Fibroblast of peridontal ligament (primary cell): Measurements from ENCODE around the gene COPS7B.
"Not testable (repeated sequence)": the region's sequence is repeated elsewhere in the genome, so short reads cannot be mapped to it uniquely, and the experiment has no call there.

Experiments
- DNase-seq: peaks from one replicate; pipeline ENCODE4 v3.0.0-alpha.2; 2010; ENCODE audit errors: extremely low read depth

Gene COPS7B

DNA sequence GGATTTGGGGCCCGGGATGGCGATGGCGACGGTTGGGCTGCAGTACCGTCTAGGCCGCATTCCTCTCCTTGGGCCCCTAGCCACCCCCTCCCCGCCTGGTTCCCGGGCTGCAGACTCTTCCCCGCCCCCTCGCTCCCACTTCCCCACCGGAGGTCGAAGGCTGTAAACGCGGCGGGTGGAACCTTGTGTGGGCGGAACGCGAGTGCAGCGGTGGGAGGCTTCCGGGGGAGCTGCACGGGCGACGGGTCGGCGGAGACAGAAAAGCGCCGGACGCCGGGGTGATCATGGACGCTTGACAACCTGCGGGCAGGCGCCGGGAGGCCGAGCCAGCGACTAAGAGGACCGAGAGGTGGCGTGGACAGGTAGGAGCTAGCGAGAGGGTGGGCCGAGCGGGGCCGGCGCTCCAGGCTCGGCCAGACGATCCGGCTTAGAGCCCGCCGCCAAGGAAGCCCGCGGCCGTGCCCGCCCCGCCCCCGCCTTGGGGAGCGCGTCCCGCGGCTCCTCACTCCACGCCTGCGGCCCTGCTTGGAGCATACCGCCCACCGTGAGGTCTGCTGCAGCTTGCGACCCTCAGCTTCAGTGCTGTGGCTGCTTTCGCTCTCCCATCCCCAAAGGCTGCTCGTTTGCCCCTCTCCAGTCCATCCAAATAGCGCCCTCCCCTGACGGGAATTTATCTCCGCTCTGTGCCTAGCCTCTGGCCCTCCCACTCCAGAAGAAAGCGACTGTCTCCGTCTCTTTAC is at the start of gene COPS7B:
COPS7B (plus strand) TSS at position 269 of the 740 bp plus-strand sequence. CDS start 2,126 bp downstream, outside the sequence.
- DNase-seq: peak; percentile 73

DNA sequence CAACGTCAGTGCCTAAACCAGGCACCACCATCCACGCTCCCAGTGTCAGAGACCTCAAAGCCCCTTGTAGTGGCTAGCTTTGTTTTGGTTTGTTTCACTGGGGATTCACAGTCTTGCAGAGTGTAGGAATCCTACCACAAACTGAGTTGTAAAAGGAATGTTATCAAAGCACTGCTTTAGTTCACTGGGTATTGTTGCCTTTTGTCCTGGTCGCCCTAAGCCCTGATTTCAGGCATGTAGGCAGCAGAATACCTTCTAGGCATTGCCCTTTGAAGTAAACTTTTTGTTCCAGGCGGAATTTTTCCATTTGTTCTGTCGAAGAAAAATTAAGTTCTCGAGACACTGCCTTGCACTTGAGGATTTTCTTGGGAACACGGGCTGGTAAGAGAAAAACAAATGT is 48.5 kb upstream of the COPS7B start:
- no peak for DNase-seq

DNA sequence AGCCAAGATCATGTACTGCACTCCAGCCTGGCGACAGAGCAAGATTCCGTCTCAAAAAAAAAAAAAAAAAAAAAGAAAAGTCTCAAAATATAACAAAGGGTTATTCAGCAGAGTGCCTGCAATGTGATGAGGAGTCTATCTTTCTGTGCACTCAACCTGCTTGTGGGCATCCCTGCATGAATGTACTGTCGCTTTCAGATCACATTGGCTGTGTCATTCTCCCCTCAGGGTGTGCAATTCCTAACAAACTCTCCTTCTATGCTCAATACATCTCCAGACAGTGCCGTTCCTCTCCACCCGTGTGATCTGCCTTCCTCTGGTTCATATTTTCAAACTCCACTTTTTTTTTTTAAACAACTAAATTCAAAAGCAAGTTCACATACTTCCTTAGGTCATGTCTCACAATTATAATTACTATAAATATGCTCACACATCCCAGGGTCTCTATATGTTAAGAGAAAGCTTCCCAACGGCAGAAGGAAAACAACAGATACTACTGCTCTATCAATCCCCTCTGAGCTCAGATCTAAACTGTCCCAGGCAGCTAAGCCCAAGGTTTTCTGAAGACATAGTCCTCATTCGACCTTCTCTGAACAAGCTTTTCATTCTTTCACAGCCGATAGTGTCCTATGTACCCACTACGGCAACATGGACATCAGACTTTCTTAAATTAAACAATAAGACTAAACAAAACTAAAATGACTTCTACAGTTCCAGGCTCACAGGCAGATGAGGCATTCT is 42.7 kb upstream of the COPS7B start:
- no peak for DNase-seq

DNA sequence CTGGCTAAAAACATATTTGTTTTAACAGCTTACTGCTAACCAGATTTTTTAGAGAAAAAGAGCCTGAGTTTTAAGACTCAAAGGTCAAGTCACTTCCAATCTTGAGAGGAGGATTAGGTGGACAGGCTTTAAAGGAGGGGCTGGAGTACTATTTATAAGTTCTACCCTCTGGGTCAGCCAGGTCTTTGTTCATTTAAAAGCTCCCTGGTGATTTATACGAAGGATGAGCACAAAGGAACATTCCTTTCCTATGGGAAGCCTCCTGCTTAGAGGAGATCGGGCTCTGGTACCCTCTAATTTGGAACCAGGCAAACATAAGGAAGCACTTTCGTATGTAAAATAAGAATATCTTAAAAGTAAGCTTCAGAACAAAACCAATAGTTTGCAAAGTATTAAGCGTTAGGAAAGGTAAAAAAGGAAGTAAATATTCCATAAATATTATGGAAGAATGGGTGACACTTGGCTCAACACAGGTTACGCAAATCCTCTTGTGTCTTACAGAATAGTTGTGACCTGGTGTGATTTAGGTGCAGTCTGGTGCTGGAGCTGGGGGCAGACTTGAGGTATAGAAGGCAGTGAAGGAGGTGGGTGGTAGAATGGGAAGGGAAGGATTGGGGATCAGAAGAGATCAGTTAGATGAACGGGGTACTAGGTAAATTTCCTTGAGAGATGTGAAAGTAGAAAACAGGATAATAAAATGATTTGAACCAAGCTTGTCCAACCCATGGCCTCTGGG is 40.8 kb upstream of the COPS7B start:
- DNase-seq: no peak

GRCh38 chr2:231748153-231748896 is 37.9 kb upstream of the COPS7B start:
- DNase-seq: not testable (repeated sequence)

- DNase-seq: not testable (repeated sequence)
Measured at GRCh38 chr2:231749016-231749415, 37.2 kb upstream of the COPS7B start.

DNA sequence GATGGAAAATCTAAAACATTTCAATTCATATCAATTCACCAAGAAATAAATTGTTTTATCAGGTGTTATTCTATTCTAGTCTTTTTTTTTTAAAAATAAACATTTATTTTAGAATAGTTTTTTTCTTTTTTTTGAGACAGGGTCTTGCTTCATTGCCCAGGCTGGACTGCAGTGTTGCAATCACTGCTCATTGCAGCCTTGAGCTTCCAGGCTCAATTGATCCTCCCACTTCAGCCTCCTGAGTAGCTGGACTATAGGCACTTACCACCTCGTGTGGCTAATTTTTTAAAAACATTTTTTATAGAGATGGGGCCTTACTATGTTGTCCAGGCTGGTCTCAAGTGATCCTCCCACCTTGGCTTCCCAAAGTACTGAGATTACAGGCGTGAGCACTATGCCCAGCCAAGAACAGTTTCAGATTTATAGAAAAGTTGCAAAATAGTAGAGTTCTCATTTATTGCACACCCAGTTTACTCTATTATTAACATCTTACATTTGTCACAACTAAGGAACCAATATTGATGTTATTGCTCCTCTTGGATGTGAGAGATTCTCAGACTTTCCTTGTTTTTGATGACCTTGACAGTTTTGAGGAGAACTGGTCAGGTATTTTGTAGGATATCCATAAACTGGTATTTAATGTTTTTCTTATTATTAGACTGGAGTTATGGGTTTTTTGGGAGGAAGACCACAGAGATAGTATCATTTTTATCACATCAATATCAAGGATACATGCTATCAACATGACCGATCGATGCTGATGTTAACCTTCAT is 35.0 kb upstream of the COPS7B start:
- DNase-seq: no peak

GRCh38 chr2:231752061-231752460 is 34.2 kb upstream of the COPS7B start:
- no peak for DNase-seq

GRCh38 chr2:231761735-231762134 is 24.5 kb upstream of the COPS7B start:
- DNase-seq: no peak

- DNase-seq: no peak
Measured at GRCh38 chr2:231764124-231764523, 22.1 kb upstream of the COPS7B start.

GRCh38 chr2:231764760-231765159 is 21.5 kb upstream of the COPS7B start:
- DNase-seq: no peak

- DNase-seq: no peak
Measured at GRCh38 chr2:231765496-231765929, 20.7 kb upstream of the COPS7B start.

DNA sequence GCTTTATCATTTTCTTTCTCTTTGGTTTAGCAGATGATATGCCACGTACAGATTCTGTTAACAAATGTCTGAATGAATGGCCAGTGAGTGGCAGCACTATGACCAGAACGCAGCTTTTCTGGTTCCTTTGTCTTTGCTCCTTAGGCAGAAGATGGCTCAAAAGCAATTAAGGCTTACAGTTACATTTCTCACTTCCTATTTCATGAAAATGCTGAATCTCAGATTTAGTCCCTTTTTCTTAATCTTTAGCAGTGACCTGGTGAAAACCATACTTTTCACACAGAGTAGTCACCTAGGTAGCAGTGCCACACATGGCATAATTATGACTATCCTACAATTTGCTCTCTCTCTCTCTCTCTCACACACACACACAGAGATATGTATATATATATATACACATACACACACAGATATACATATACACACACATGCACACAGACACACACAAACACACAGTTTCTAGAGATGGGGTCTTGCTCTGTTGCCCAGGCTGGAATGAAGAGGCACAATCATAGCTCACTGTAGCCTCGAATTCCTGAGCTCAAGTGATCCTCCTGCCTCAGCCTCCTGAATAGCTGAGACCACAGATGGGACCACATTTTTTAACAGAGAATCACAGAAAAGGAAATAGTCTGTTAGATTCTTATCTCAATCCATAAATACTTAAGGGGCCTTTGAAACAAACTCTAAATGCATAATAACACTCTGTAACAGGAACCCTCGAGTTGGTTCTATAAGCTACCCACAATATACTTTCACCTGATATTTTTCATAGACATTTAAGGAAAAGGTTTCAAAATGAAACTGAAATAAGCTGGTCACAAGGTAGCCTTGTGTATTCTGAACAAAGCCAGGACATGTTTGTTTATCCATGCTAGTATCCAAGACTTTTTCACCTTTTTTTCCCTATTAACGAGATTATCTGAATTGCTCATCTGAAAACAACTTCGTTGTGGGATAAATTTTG is 16.8 kb upstream of the COPS7B start:
- DNase-seq: no peak

- DNase-seq: peak; percentile 13
Measured at GRCh38 chr2:231780123-231780908, 5.9 kb upstream of the COPS7B start.

GRCh38 chr2:231780909-231781797 is 5.1 kb upstream of the COPS7B start, which contains the start of gene PDE6D:
Gene PDE6D (minus strand): TSS chr2:231781282. CDS start chr2:231781114, 168 bp downstream.
- DNase-seq: peak; percentile 99

DNA sequence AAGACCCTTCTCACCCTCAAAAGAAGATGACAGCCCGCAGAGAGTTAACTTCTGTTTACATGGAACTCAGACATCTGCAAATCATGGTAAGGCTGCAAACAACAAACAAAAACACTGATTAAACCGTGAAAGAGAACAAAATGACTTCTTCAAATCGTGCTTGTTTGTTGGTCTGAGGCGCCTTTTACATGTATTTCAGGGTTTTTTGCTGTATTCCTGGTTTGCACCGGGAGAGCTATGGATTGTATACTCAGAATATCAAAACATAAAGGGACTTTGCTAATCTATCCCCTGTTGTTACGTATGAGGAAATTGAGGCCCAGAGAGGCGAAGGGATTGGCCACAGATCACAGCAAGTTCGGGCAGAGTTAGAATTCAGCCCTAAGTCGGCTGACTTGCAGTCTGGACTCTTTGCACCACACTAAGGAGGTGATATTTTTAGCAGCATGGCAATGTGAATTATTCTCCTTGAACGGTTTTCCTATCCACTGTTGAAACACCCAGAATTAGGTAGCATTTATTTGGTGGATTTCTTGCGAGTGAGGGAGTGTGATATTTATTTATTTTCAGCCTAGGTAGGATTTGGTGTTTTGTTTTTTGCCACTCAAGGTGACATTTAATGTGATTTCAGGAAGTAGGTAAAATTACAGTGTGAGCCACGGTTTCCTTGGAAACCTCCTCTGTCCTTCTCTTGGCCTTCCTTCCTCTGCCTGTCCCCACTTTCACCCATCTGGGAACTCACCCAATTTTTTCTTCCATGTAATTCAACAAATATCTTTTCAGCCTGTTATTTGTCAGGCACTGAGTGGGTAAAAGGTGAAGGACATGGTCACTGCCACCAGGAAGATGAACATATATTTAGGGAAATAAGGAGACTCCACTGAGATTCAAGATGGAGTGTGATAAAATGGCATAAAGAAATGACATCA is 4.2 kb upstream of the COPS7B start:
- DNase-seq: peak; percentile 53

DNA sequence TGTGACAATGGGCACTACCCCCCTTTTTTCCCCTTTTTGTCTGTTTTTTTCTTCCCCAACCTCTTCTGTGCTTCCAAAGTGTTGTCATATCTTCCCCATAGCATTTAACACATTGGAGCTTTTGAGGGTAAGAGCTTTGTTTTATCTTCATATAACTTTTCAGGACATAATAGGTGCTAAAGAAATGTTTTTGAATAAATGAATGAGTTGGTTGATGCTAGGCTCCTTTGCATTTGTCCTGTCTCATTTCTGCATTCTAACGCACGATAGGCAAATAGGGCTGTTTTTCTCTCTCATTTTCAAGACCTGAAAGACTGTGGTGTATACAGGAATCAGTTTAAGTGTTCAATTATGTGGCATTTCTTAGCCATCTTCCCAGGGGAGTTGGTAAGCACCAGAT is 832 bp upstream of the COPS7B start:
- no peak for DNase-seq
